Right cardiac atrium (tissue), 5 donors: ENCODE measurements around the gene MATCAP1. TPM values are rescaled to one million over a fixed set of nuclear protein-coding genes. Genes with fewer than 3 reads are reported as not detected.

ENCODE experiments used
- ATAC-seq, 2 donors: fragments of 200-7000 bp; cut with Tn5 transposase; one replicate each; pipeline versions ENCODE4 v1.8.0 to v1.9.1; 2020; ENCODE audit warnings: moderate library complexity in 2 of 2, mild to moderate bottlenecking in 1 of 2
- DNase-seq, 3 donors: peaks; one replicate each; pipeline ENCODE4 v3.0.0-alpha.2; 2020
- H3K27ac ChIP-seq: one replicate; pipeline ENCODE4 v1.5.1; 2013; ENCODE audit warnings: mild to moderate bottlenecking, low read length, control low read depth, moderate library complexity
- H3K27me3 ChIP-seq: one replicate; pipeline ENCODE4 v1.6.1; 2013; ENCODE audit not compliant: control insufficient read depth, insufficient read depth
- H3K4me1 ChIP-seq: one replicate; pipeline ENCODE4 v1.6.1; 2013; ENCODE audit warnings: low read length; ENCODE audit not compliant: control insufficient read depth, insufficient read depth
- H3K4me3 ChIP-seq: one replicate; pipeline ENCODE4 v1.5.1; 2013; ENCODE audit warnings: low read length, control low read depth
- H3K9me3 ChIP-seq: one replicate; pipeline ENCODE4 v1.6.1; 2013; ENCODE audit warnings: low read length; ENCODE audit not compliant: control insufficient read depth
- WGBS: extraction: QIAGEN DNeasy Blood & Tissue Kit; methylation state at CpG from one replicate; pipeline ENCODE4 v1.1.7; 2013; 5-methylcytosine and 5-hydroxymethylcytosine counted together
- intact Hi-C, 4 donors: fragments of 100-400 bp; cut with DNase I; formaldehyde crosslinking; loops; one replicate each; pipeline versions ENCODE4 v1.11.0 to v1.14.0; 2022 to 2023
- polyA plus RNA-seq: library from polyadenylated mRNA; stranded (reverse); fragments of 200-250 nt; gene quantifications from one replicate; pipeline ENCODE4 v1.2.3, GENCODE V29; 2013
- total RNA-seq, 4 donors: library from RNA; stranded (reverse); fragmentation: NEBNext Ultra II Directional; extraction: Animal tissue kit (Norgen Biotek cat#: 25700); gene quantifications; one replicate each; pipeline ENCODE4 v1.2.1, GENCODE V29; 2021
- donor health status: healthy with polysubstance abuse.
- donor health status: DM: no; HTN: yes; CAD: no.
- donor health status: DM: no; HTN: no; CAD: no.
- donor health status: DM: no; HTN: yes; CAD: no; lungs with severe emphysema.
- donor health status: DM: yes; HTN: yes; CAD: no.

The MATCAP1 gene
- total and polyA plus RNA-seq, 5 donors = 14.8 to 22.9 (median 16.9) TPM

- WGBS = 56% methylated on average over 3 of the region's 3 CpGs
- ATAC-seq = no peak
- DNase-seq = peak in 1 of 3 donors; percentile 12
- peaks cover 9% of the 10 kb centered on the region for H3K4me1 ChIP-seq
- intact Hi-C loops = no loop called here
- no peak overlapping the region for H3K4me3 ChIP-seq
- H3K27me3 ChIP-seq = no peaks in the 10 kb centered on the region
- no peak overlapping the region for H3K27ac ChIP-seq
- H3K9me3 ChIP-seq = no peaks in the 10 kb centered on the region
Observed at GRCh38 chr16:67223992-67224391, 40.2 kb upstream of the MATCAP1 start.

- Histone ChIP-seq H3K27ac (peak overlapping the region; percentile 93), H3K9me3 (no peaks in the 10 kb centered on the region), H3K4me3 (no peak overlapping the region), H3K27me3 (no peaks in the 10 kb centered on the region), H3K4me1 (peaks cover 14% of the 10 kb centered on the region)
- ATAC-seq = peak; percentile 91
- intact Hi-C loops = no loop called here
- WGBS = 24% methylated on average over 18 of the region's 18 CpGs
- peak; percentile 81 to 90 (median 88) for DNase-seq
Observed at GRCh38 chr16:67216612-67217490, 33.1 kb upstream of the MATCAP1 start.

- H3K27me3 ChIP-seq = no peaks in the 10 kb centered on the region
- H3K9me3 ChIP-seq = no peaks in the 10 kb centered on the region
- H3K4me3 ChIP-seq = no peak overlapping the region
- H3K4me1 ChIP-seq = peaks cover 14% of the 10 kb centered on the region
- intact Hi-C loops = no loop called here
- peak in 1 of 2 donors; percentile 6 for ATAC-seq
- peak overlapping the region; percentile 7 for H3K27ac ChIP-seq
- peak; percentile 24 to 63 (median 30) for DNase-seq
- WGBS = 68% methylated on average over 5 of the region's 5 CpGs
Observed at GRCh38 chr16:67215706-67216105, 31.9 kb upstream of the MATCAP1 start.

GRCh38 chr16:67213197-67214019 is 29.6 kb upstream of the MATCAP1 start:
- ATAC-seq (no peak), DNase-seq (peak in 1 of 3 donors; percentile 12)
- H3K27ac ChIP-seq = no peak overlapping the region
- H3K4me1 ChIP-seq = peaks cover 14% of the 10 kb centered on the region
- no peaks in the 10 kb centered on the region for H3K27me3 ChIP-seq
- H3K4me3 ChIP-seq = no peak overlapping the region
- 80% methylated on average over 8 of the region's 8 CpGs for WGBS
- H3K9me3 ChIP-seq = no peaks in the 10 kb centered on the region
- intact Hi-C loops = no loop called here

- no peak for ATAC-seq
Observed at GRCh38 chr16:67212766-67213165, 29.0 kb upstream of the MATCAP1 start.

GRCh38 chr16:67211674-67212073 is 27.9 kb upstream of the MATCAP1 start:
- DNase-seq (no peak), ATAC-seq (no peak)
- peaks cover 6% of the 10 kb centered on the region for H3K4me1 ChIP-seq
- intact Hi-C loops = no loop called here
- H3K9me3 ChIP-seq = no peaks in the 10 kb centered on the region
- no peak overlapping the region for H3K27ac ChIP-seq
- H3K4me3 ChIP-seq = no peak overlapping the region
- 62% methylated on average over 7 of the region's 7 CpGs for WGBS
- H3K27me3 ChIP-seq = no peaks in the 10 kb centered on the region

More at GRCh38 chr16:67212766-67213165, 29.0 kb upstream of the MATCAP1 start:
- H3K9me3 ChIP-seq = no peaks in the 10 kb centered on the region
- intact Hi-C loops = no loop called here
- DNase-seq = peak in 1 of 3 donors; percentile 0
- no peak overlapping the region for H3K4me3 ChIP-seq
- H3K27ac ChIP-seq = no peak overlapping the region
- H3K27me3 ChIP-seq = no peaks in the 10 kb centered on the region
- H3K4me1 ChIP-seq = peaks cover 14% of the 10 kb centered on the region

- no peaks in the 10 kb centered on the region for H3K27me3 ChIP-seq
- no peaks in the 10 kb centered on the region for H3K9me3 ChIP-seq
- H3K4me3 ChIP-seq = no peak overlapping the region
- DNase-seq (peak in 2 of 3 donors; percentile 46 to 50), ATAC-seq (no peak)
- no peaks in the 10 kb centered on the region for H3K4me1 ChIP-seq
- WGBS = 88% methylated on average over 25 of the region's 25 CpGs
- intact Hi-C loops = no loop called here
- H3K27ac ChIP-seq = no peak overlapping the region
Observed at GRCh38 chr16:67210069-67210937, 26.5 kb upstream of the MATCAP1 start.

- H3K27me3 ChIP-seq = no peaks in the 10 kb centered on the region
- ATAC-seq (no peak), DNase-seq (peak in 2 of 3 donors; percentile 39 to 55)
- no peak overlapping the region for H3K4me3 ChIP-seq
- intact Hi-C loops = no loop called here
- H3K9me3 ChIP-seq = no peaks in the 10 kb centered on the region
- no peaks in the 10 kb centered on the region for H3K4me1 ChIP-seq
- no peak overlapping the region for H3K27ac ChIP-seq
- WGBS = 89% methylated on average over 8 of the region's 8 CpGs
Observed at GRCh38 chr16:67209565-67209964, 25.8 kb upstream of the MATCAP1 start.

GRCh38 chr16:67208154-67208896 is 24.6 kb upstream of the MATCAP1 start:
- intact Hi-C loops = no loop called here

More at GRCh38 chr16:67208154-67208896, 24.6 kb upstream of the MATCAP1 start:
- no peaks in the 10 kb centered on the region for H3K4me1 ChIP-seq
- no peak for ATAC-seq
- H3K9me3 ChIP-seq = no peaks in the 10 kb centered on the region
- 94% methylated on average over 11 of the region's 11 CpGs for WGBS
- DNase-seq = peak in 2 of 3 donors; percentile 45 to 48
- no peak overlapping the region for H3K27ac ChIP-seq
- H3K27me3 ChIP-seq = no peaks in the 10 kb centered on the region
- no peak overlapping the region for H3K4me3 ChIP-seq
